GM19023 (cell line): Measurements from ENCODE around the gene ACSL6.
A peak's percentile ranks its signal among the peaks of the same experiment; 100 is the strongest.

Experiments used
- ATAC-seq: cut with Tn5 transposase; IDR thresholded peaks from one replicate; pipeline ENCODE4 v1.9.1; 2021; ENCODE audit warnings: mild to moderate bottlenecking, moderate library complexity; ENCODE audit not compliant: unreplicated experiment

Gene ACSL6

GRCh38 chr5:132017738-132018625, 6.5 kb upstream of the ACSL6 start:
- no peak for ATAC-seq

- no peak for ATAC-seq
Observed at GRCh38 chr5:132017316-132017715, 5.9 kb upstream of the ACSL6 start.

GRCh38 chr5:132016721-132017250, 5.3 kb upstream of the ACSL6 start:
- ATAC-seq, result no peak

GRCh38 chr5:132013711-132014110, 2.3 kb upstream of the ACSL6 start:
- no peak for ATAC-seq

- ATAC-seq, result no peak
Observed at GRCh38 chr5:132013006-132013689, 1.7 kb upstream of the ACSL6 start.

GRCh38 chr5:132012371-132013005, 1.0 kb upstream of the ACSL6 start:
- ATAC-seq, result no peak

GRCh38 chr5:132010989-132011621, 353 bp downstream of the ACSL6 start:
- ATAC-seq, result no peak

GRCh38 chr5:132010645-132010988, 841 bp downstream of the ACSL6 start:
- no peak for ATAC-seq

GRCh38 chr5:132009706-132010405, 1.6 kb downstream of the ACSL6 start:
- no peak for ATAC-seq

- no peak for ATAC-seq
Observed at GRCh38 chr5:132008961-132009680, 2.3 kb downstream of the ACSL6 start.

- no peak for ATAC-seq
Observed at GRCh38 chr5:132008163-132008473, 3.3 kb downstream of the ACSL6 start.

GRCh38 chr5:132007399-132008162, 3.9 kb downstream of the ACSL6 start:
- ATAC-seq, result peak; percentile 63

- no peak for ATAC-seq
Observed at GRCh38 chr5:132006331-132007120, 4.9 kb downstream of the ACSL6 start.

GRCh38 chr5:132005591-132005990, 5.9 kb downstream of the ACSL6 start:
- ATAC-seq, result no peak

GRCh38 chr5:132003982-132004381, 7.5 kb downstream of the ACSL6 start:
- ATAC-seq, result no peak

- no peak for ATAC-seq
Observed at GRCh38 chr5:132003170-132003744, 8.2 kb downstream of the ACSL6 start.

- ATAC-seq, result no peak
Observed at GRCh38 chr5:132002757-132003156, 8.7 kb downstream of the ACSL6 start.
